GM18867 (cell line): ENCODE results near the gene PVALB.

Experiments used
- ATAC-seq: cut with Tn5 transposase; IDR thresholded peaks from one replicate; pipeline ENCODE4 v1.9.1; 2021; ENCODE audit warnings: mild to moderate bottlenecking, moderate library complexity; ENCODE audit not compliant: unreplicated experiment

PVALB gene

GRCh38 chr22:36775964-36776669 is 40.7 kb downstream of the PVALB start, which contains the start of gene IFT27:
IFT27 (minus strand) TSS chr22:36776119; CDS start chr22:36775707, 412 bp downstream.
- peak; percentile 90 for ATAC-seq

- no peak for ATAC-seq
Measured at GRCh38 chr22:36775586-36775963, 41.3 kb downstream of the PVALB start.

- no peak for ATAC-seq
Measured at GRCh38 chr22:36773935-36774334, 42.9 kb downstream of the PVALB start.

GRCh38 chr22:36772451-36772850 is 44.4 kb downstream of the PVALB start:
- no peak for ATAC-seq

GRCh38 chr22:36771356-36772063 is 45.3 kb downstream of the PVALB start:
- ATAC-seq = no peak

GRCh38 chr22:36770513-36771231 is 46.2 kb downstream of the PVALB start:
- ATAC-seq = no peak

- ATAC-seq = no peak
Measured at GRCh38 chr22:36769541-36770512, 47.0 kb downstream of the PVALB start.

- no peak for ATAC-seq
Measured at GRCh38 chr22:36768616-36769015, 48.2 kb downstream of the PVALB start.

GRCh38 chr22:36768141-36768540 is 48.7 kb downstream of the PVALB start:
- no peak for ATAC-seq

- ATAC-seq = no peak
Measured at GRCh38 chr22:36767035-36767775, 49.6 kb downstream of the PVALB start.

GRCh38 chr22:36765943-36766450 is 50.8 kb downstream of the PVALB start:
- no peak for ATAC-seq

GRCh38 chr22:36765131-36765942 is 51.5 kb downstream of the PVALB start:
- no peak for ATAC-seq

GRCh38 chr22:36764641-36765040 is 52.2 kb downstream of the PVALB start:
- no peak for ATAC-seq

- no peak for ATAC-seq
Measured at GRCh38 chr22:36764060-36764459, 52.8 kb downstream of the PVALB start.

- no peak for ATAC-seq
Measured at GRCh38 chr22:36763576-36763975, 53.3 kb downstream of the PVALB start.

- no peak for ATAC-seq
Measured at GRCh38 chr22:36762687-36763260, 54.1 kb downstream of the PVALB start.

GRCh38 chr22:36761553-36762240 is 55.1 kb downstream of the PVALB start:
- ATAC-seq = no peak

- no peak for ATAC-seq
Measured at GRCh38 chr22:36760786-36761185, 56.0 kb downstream of the PVALB start.
